Chondrocyte (in vitro differentiated cells): ENCODE data around the gene VKORC1. TPM values are rescaled to one million over a fixed set of nuclear protein-coding genes. Genes with fewer than 3 reads are reported as not detected.

Experiments
- DNase-seq: peaks from one replicate; pipeline ENCODE4 v3.0.0; 2021; ENCODE audit warnings: mixed read lengths, low spot score
- H3K27ac Mint-ChIP-seq: one replicate; pipeline ENCODE4 v1.8.0; 2021; ENCODE audit warnings: mild to moderate bottlenecking, moderate library complexity, mixed read lengths; ENCODE audit not compliant: unreplicated experiment
- H3K27me3 Mint-ChIP-seq: 2 replicates; pipeline ENCODE4 v1.8.0; 2021; ENCODE audit warnings: low read depth, mixed read lengths
- H3K36me3 Mint-ChIP-seq: 2 replicates; pipeline ENCODE4 v1.8.0; 2021; ENCODE audit warnings: low read depth, mixed read lengths
- H3K4me1 Mint-ChIP-seq: 2 replicates; pipeline ENCODE4 v1.8.0; 2021; ENCODE audit warnings: low read depth, mild to moderate bottlenecking, mixed read lengths
- H3K4me3 Mint-ChIP-seq: one replicate; pipeline ENCODE4 v1.8.0; 2021; ENCODE audit warnings: mild to moderate bottlenecking, moderate library complexity, mixed read lengths; ENCODE audit not compliant: unreplicated experiment
- H3K9me3 Mint-ChIP-seq: 2 replicates; pipeline ENCODE4 v1.8.0; 2021; ENCODE audit warnings: low read depth, mixed read lengths
- CTCF ChIP-seq: fragments of 200-600 bp; sonication (generic); IDR thresholded peaks from 2 replicates; pipeline ENCODE4 v1.5.0; 2021; ENCODE audit warnings: antibody characterized with exemption, mild to moderate bottlenecking, moderate library complexity
- total RNA-seq: library from RNA; stranded (reverse); gene quantifications from 3 replicates; pipeline ENCODE4 v1.2.1, GENCODE V29; 2021

Gene VKORC1
- total RNA-seq, 1 donor from 2014 or later = 199 TPM

- no peaks in the 10 kb centered on the region for H3K27me3 Mint-ChIP-seq
- H3K9me3 Mint-ChIP-seq = no peaks in the 10 kb centered on the region
- peaks cover 21% of the 10 kb centered on the region for H3K4me1 Mint-ChIP-seq
- H3K27ac Mint-ChIP-seq = no peak overlapping the region
- no peak overlapping the region for H3K4me3 Mint-ChIP-seq
- no peak for DNase-seq
- TF ChIP-seq CTCF = no peak
- peaks cover 14% of the 10 kb centered on the region for H3K36me3 Mint-ChIP-seq
Observed at GRCh38 chr16:31111881-31112466, 17.4 kb upstream of the VKORC1 start.

- no peaks in the 10 kb centered on the region for H3K27me3 Mint-ChIP-seq
- no peaks in the 10 kb centered on the region for H3K9me3 Mint-ChIP-seq
- H3K4me1 Mint-ChIP-seq = peaks cover 21% of the 10 kb centered on the region
- no peak for TF ChIP-seq CTCF
- no peak for DNase-seq
- H3K36me3 Mint-ChIP-seq = peaks cover 14% of the 10 kb centered on the region
- H3K4me3 Mint-ChIP-seq = peak overlapping the region; percentile 36
- H3K27ac Mint-ChIP-seq = no peak overlapping the region
Observed at GRCh38 chr16:31110106-31111034, 15.8 kb upstream of the VKORC1 start.

- no peak for TF ChIP-seq CTCF
- no peak overlapping the region for H3K27ac Mint-ChIP-seq
- peak overlapping the region; percentile 67 for H3K4me3 Mint-ChIP-seq
- peaks cover 21% of the 10 kb centered on the region for H3K4me1 Mint-ChIP-seq
- no peaks in the 10 kb centered on the region for H3K9me3 Mint-ChIP-seq
- DNase-seq = no peak
- H3K36me3 Mint-ChIP-seq = peaks cover 14% of the 10 kb centered on the region
- no peaks in the 10 kb centered on the region for H3K27me3 Mint-ChIP-seq
Observed at GRCh38 chr16:31109622-31110021, 15.0 kb upstream of the VKORC1 start.

GRCh38 chr16:31108794-31109558, 14.4 kb upstream of the VKORC1 start:
- Mint-ChIP-seq H3K9me3 (no peaks in the 10 kb centered on the region), H3K27me3 (no peaks in the 10 kb centered on the region), H3K36me3 (peaks cover 14% of the 10 kb centered on the region), H3K4me1 (peaks cover 21% of the 10 kb centered on the region), H3K4me3 (peak overlapping the region; percentile 81), H3K27ac (no peak overlapping the region)
- TF ChIP-seq CTCF = no peak
- no peak for DNase-seq
